SK-N-DZ (cell line): ENCODE measurements around the gene FAM89B.
"Not testable (repeated sequence)": the region's sequence is repeated elsewhere in the genome, so short reads cannot be mapped to it uniquely, and the experiment has no call there.

ENCODE experiments used
- DNase-seq: peaks from one replicate; pipeline ENCODE4 v3.0.0-alpha.2; 2015; ENCODE audit warnings: low spot score

Gene FAM89B

GRCh38 chr11:65556470-65557279 is 15.7 kb upstream of the FAM89B start:
- DNase-seq: no peak

- no peak for DNase-seq
Observed at GRCh38 chr11:65557280-65558001, 14.9 kb upstream of the FAM89B start.

GRCh38 chr11:65558002-65558929 is 14.1 kb upstream of the FAM89B start, which contains the start of gene LTBP3:
TSS of gene LTBP3 (minus strand) at chr11:65558359. CDS start at chr11:65557959, 400 bp downstream.
- DNase-seq: no peak

GRCh38 chr11:65558930-65559509 is 13.3 kb upstream of the FAM89B start:
- no peak for DNase-seq

GRCh38 chr11:65559535-65559934 is 12.8 kb upstream of the FAM89B start:
- DNase-seq: no peak

GRCh38 chr11:65559951-65560537 is 12.3 kb upstream of the FAM89B start:
- no peak for DNase-seq

GRCh38 chr11:65560555-65561418 is 11.6 kb upstream of the FAM89B start:
- DNase-seq: peak; percentile 83

GRCh38 chr11:65562020-65562419 is 10.3 kb upstream of the FAM89B start:
- no peak for DNase-seq

- DNase-seq: no peak
Observed at GRCh38 chr11:65562788-65563187, 9.6 kb upstream of the FAM89B start.

GRCh38 chr11:65563601-65564000 is 8.7 kb upstream of the FAM89B start:
- DNase-seq: no peak

GRCh38 chr11:65564879-65565559 is 7.3 kb upstream of the FAM89B start:
- not testable (repeated sequence) for DNase-seq

- DNase-seq: no peak
Observed at GRCh38 chr11:65565624-65566453, 6.5 kb upstream of the FAM89B start.

GRCh38 chr11:65569164-65569972 is 3.0 kb upstream of the FAM89B start:
- no peak for DNase-seq

- DNase-seq: peak; percentile 98
Observed at GRCh38 chr11:65569973-65570918, 2.1 kb upstream of the FAM89B start, which contains the start of gene ZNRD2. TSS of gene ZNRD2 (plus strand) at chr11:65570477. CDS start at chr11:65570492, 15 bp downstream.

- DNase-seq: no peak
Observed at GRCh38 chr11:65571420-65571819, 918 bp upstream of the FAM89B start.

- peak; percentile 68 for DNase-seq
Observed at GRCh38 chr11:65571940-65572339, 398 bp upstream of the FAM89B start.
